ENCODE results near the gene MBTD1. TPM values are rescaled to one million over a fixed set of nuclear protein-coding genes. Genes with fewer than 3 reads are reported as not detected.
"Not testable (repeated sequence)": the region's sequence is repeated elsewhere in the genome, so short reads cannot be mapped to it uniquely, and the experiment has no call there.

The MBTD1 gene
- total RNA-seq (10 to 100 TPM; 12.5 to 16.1 (median 15.3) TPM), polyA plus RNA-seq (1 to 10 TPM; 4.8 to 7.2 (median 6.9) TPM)

GRCh38 chr17:51259564-51260236 is at the start of gene MBTD1:
TSS of gene MBTD1 (minus strand) at chr17:51260049. CDS start at chr17:51225161, 34,888 bp downstream.
- H3K27me3 ChIP-seq: no peaks in the 10 kb centered on the region
- peaks cover 0 to 29% (median 0%) of the 10 kb centered on the region in 4 donors for H3K36me3 ChIP-seq
- intact Hi-C loops (cut with DNase I): loop anchor here (5.0 kb wide), 1 partner anchor 92 kb away; the partner anchor contains the start of gene NME2
- H3K4me1 ChIP-seq: peaks cover 0 to 58% (median 43%) of the 10 kb centered on the region in 4 donors
- peak within 1 kb of the TSS; percentile 92 to 96 (median 94) for H3K4me3 ChIP-seq
- no peaks in the 10 kb centered on the region for H3K9me3 ChIP-seq
- peak; percentile 98 for DNase-seq
- peak within 1 kb of the TSS; percentile 91 to 100 (median 94) for H3K27ac ChIP-seq
- TF ChIP-seq POLR2AphosphoS5 (IDR thresholded peaks at IDR 0.05) (peak; percentile 38 to 62 (median 58)), EP300 (IDR thresholded peaks at IDR 0.05) (peak in 1 of 4 donors; percentile 20), POLR2A (IDR thresholded peaks at IDR 0.05) (no peak), CTCF (IDR thresholded peaks at IDR 0.05) (no peak)
- WGBS, 2 donors: 0 to 1% methylated on average over 42 of the region's 42 CpGs

DNA sequence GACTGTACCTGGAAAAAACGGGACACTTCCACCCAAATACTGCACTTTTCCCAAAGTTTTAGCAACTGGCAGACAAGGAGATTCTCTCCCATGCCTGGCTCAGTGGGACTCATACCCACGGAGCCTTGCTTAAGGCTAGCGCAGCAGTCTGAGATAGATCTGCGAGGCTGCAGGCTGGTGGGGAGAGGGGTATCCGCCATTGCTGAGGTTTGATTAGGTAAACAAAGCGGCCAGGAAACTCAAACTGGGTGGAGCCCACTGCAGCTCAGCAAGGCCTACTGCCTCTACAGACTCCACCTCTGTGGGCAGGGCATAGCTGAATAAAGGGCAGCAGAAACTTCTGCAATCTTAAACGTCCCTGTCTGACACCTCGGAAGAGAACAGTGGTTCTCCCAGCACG is 45.3 kb upstream of the MBTD1 start:
- Histone ChIP-seq H3K9me3 (no peaks in the 10 kb centered on the region), H3K4me3 (no peak overlapping the region), H3K4me1 (no peaks in the 10 kb centered on the region), H3K36me3 (no peaks in the 10 kb centered on the region), H3K27me3 (no peaks in the 10 kb centered on the region), H3K27ac (no peak overlapping the region)
- WGBS, 2 donors: 94% methylated on average over 9 of the region's 9 CpGs
- no peak for DNase-seq
- intact Hi-C loops (cut with DNase I): no loop called here
- TF ChIP-seq POLR2AphosphoS5 (IDR thresholded peaks at IDR 0.05) (no peak), CTCF (IDR thresholded peaks at IDR 0.05) (no peak), POLR2A (IDR thresholded peaks at IDR 0.05) (no peak), EP300 (IDR thresholded peaks at IDR 0.05) (no peak)

DNA sequence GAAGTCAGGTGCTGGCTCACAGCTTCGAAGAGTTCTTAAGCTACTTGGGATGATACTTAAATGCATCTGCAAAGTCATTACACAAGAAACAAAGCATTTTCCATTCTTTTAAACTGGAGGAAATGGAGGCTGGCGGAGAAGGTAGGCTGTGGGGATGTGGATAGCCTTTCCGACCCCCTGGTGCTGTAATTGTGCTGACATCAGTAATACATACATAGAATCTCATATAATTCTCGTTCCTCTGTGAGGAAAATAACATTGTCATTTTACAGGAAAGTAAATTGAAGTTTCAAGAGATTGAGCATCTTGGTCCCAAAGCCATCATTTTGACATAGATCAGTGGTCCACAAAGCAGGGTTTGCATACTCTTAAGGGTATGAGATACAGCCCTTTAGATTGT is 40.0 kb upstream of the MBTD1 start:
- no peak overlapping the region for H3K4me3 ChIP-seq
- TF ChIP-seq POLR2AphosphoS5 (IDR thresholded peaks at IDR 0.05) (no peak), EP300 (IDR thresholded peaks at IDR 0.05) (no peak)
- H3K27me3 ChIP-seq: no peaks in the 10 kb centered on the region
- 92 to 94% methylated on average over 4 of the region's 4 CpGs for WGBS, 2 donors
- no peak overlapping the region for H3K27ac ChIP-seq
- intact Hi-C loops (cut with DNase I): no loop called here
- no peaks in the 10 kb centered on the region for H3K9me3 ChIP-seq
- DNase-seq: no peak
- H3K36me3 ChIP-seq: peaks cover 0 to 19% (median 0%) of the 10 kb centered on the region in 4 donors
- H3K4me1 ChIP-seq: no peaks in the 10 kb centered on the region

GRCh38 chr17:51298508-51299371 is 38.9 kb upstream of the MBTD1 start:
- H3K4me1 ChIP-seq: no peaks in the 10 kb centered on the region
- no peak for DNase-seq

GRCh38 chr17:51294338-51294737 is 34.5 kb upstream of the MBTD1 start:
- H3K27me3 ChIP-seq; DNase-seq; H3K9me3 ChIP-seq; intact Hi-C loops (cut with DNase I); H3K27ac ChIP-seq; H3K4me3 ChIP-seq: not testable (repeated sequence)
- H3K4me1 ChIP-seq: peaks cover 0 to 10% (median 6%) of the 10 kb centered on the region in 4 donors
- H3K36me3 ChIP-seq: peaks cover 0 to 65% (median 2%) of the 10 kb centered on the region in 4 donors
- 97 to 98% methylated on average over 2 of the region's 2 CpGs for WGBS, 2 donors

More at GRCh38 chr17:51298508-51299371, 38.9 kb upstream of the MBTD1 start:
- WGBS, 2 donors: 52 to 76% methylated on average over 10 of the region's 10 CpGs
- Histone ChIP-seq H3K36me3 (peaks cover 0 to 26% (median 0%) of the 10 kb centered on the region in 4 donors), H3K9me3 (no peaks in the 10 kb centered on the region), H3K27me3 (no peaks in the 10 kb centered on the region), H3K27ac (no peak overlapping the region), H3K4me3 (no peak overlapping the region)
- TF ChIP-seq POLR2AphosphoS5 (IDR thresholded peaks at IDR 0.05) (no peak), EP300 (IDR thresholded peaks at IDR 0.05) (no peak), CTCF (IDR thresholded peaks at IDR 0.05) (peak in 3 of 4 experiments; percentile 23 to 39 (median 25)), POLR2A (IDR thresholded peaks at IDR 0.05) (no peak)
- intact Hi-C loops (cut with DNase I): no loop called here
